UCSD-AML1 (cell line): ENCODE measurements around the gene HDAC4.

Experiments
- DNase-seq: peaks from one replicate; lab custom pipeline; 2025; ENCODE audit not compliant: unreplicated experiment; lab: John Stamatoyannopoulos, UW

HDAC4 gene

DNA sequence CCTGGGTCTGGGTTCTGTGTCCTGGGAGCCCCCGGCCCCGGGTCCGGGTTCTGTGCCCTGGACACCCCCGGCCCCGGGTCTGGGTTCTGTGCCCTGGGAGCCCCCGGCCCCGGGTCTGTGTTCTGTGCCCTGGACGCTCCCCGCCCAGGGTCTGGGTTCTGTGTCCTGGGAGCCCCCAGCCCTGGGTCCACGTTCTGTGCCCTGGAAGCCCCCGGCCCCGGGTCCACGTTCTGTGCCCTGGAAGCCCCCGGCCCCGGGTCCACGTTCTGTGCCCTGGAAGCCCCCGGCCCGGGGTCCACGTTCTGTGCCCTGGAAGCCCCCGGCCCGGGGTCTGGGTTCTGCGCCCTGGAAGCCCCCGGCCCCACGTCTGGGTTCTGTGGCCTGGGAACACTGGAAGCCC is 299.0 kb downstream of the HDAC4 start:
- DNase-seq = no peak

DNA sequence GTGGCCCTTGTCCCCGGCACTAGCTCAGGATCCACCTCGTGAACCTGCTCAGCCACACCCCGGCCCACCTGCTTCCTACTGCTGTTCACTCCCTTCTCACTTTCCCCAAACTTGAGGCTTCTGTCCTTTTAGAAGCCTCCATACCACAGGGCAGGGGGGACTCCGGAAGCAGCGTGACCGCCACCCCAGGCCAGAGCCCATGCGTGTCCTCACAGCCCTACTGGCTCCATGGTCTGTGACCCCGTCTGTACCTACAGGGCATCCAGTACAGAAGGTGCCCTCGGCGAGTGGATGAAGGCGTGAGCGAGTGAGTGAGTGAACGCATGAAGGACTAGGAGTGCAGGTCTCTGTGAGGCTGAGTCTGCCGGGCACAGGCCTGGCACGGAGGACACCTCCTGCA is 299.7 kb downstream of the HDAC4 start:
- DNase-seq = no peak

DNA sequence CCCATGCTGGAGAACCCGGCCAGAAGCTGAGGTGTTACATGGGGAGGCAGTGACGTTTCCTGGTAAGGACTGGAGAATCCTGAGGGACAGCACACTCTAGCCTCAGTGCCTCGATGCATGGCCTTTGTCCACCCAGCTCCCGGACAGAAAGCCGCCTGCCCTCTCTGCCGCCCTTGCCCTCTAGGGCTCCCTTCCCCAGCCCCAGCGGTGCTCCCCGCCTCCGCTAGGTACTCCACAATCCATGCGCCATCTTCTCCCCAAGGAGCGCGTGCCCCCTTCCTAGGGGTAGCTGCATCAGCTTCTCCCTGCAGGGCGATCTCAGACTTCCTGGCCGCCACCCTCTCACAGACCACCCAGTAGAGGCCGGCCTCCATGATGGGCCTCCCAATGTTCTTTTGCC is 301.3 kb downstream of the HDAC4 start:
- DNase-seq = no peak

DNA sequence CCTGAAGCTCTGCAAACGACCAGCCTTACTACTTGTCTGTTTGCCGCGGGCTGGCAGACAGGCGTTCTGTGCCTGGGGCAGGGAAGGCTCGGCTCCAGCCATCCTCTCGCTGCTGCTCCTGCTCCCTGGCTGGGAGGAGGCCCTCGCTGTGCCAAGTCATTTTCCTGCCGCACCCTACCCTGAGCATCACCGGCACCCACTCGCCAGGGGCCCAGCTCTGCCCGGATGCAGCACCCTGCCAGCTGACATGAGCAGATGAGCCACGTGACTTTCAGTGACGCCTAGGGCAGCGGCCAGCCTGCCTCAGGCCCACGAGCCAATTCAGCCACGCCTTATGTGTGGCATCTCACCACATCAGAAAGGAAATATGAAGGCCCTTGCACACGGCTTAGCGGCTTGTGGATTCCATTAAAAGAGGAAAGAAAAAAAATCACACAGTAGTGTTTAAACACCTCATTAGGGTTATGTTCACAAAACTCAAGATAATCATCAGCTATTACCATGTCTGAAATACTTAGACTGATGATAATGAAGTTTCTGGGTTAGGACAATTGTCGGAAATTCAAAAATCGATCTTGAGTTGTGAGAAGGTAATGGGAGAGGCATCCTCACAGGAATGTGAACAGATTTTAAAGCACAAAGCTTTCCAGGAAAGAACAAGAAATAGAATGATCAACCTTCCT is 302.4 kb downstream of the HDAC4 start:
- DNase-seq = no peak

DNA sequence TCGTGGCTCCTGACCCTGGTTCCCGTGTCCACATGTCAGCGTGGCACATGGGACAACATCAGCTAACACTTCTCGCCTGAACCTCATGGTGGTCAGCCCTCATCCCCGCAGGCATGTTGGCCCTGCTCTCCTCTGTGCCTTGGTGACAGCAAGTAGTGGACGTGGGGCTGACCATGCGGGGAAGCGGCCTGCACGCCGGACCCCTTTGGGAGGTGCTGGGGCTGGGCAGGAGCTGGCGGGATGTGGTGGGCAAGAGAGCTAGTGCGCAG is 303.5 kb downstream of the HDAC4 start:
- no peak for DNase-seq

DNA sequence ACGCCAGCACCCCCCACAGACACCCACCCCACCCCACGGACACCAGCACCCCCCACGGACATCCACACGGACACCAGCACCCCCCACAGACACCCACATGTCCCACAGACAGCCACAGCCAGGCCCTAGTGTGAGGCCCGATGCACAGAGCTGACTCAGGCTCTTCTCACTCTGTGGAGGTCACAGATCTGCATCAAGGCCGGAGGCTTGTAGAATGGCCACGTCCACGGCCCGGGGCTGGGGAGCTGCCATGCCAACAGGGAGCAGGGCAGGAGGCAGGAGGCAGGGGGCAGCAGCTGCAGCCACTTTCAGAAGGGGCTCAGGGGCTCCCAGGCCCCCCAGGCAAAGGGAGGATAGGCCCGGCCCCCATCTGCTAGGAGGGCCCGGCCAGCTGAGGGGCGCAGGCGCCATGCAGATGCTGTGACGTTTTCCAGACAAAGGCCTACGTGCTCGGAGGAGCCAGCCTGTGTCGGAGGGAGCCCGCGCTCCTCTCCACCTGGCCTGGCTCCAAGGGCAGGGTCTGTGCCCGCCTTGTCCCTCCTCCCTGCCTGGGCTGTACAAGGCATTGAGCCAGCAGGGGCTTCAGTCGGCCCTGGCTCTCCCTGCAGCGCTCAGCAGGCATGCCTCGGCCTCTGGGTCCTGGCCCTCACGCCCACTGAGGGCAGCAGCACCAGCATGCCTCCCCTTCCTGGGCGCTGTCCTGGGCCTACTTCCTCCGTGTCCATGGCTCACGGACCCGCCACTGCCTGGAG is 304.0 kb downstream of the HDAC4 start:
- no peak for DNase-seq

DNA sequence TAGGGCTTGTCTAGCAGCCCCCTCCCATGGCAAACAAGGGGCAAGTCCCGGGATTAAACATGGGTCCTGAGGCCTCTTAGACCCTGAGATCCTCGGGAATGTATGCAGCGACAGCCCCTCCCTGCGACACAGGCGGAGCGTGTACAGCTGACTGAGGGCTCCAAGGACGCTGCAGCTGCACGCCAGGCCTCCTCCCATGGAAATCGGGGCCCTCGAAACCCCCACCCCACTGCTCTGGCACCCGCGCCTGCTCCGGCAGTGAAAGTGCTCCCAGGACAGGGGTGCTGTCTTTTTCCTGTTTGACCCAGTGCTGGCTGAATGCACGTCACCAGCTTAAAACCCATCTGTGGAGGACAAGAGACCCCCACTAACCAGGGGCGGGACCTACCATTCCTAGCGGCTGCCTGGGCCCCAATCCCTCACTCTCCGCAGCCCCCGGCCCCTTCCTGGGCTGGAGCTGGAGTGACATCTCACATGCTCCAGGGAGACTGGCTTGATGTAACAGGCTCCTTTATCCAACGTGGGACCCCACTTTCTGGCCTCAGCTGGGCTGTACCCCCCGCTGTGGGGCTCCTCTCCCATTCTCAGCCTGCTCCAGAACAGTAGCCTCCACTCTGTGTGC is 305.2 kb downstream of the HDAC4 start:
- no peak for DNase-seq

DNA sequence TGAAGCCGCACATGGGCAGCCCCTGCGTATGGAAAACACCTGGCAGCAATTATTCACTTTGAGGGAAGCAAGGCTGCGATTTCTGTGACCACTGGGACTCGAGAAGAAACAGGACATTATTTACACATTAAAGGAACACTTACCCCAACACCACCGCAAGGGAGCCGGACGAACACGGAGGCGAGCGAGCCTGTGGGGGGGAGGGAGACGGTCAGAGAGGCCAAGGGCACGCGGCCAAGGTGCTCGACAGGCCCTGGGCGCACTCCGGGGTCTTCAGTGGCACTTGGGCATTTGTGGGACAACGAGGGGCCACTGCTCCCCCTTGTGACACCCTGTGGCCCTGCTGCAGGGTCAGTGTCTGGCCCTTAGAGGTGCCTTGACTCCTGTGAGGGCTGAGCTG is 306.0 kb downstream of the HDAC4 start:
- no peak for DNase-seq

DNA sequence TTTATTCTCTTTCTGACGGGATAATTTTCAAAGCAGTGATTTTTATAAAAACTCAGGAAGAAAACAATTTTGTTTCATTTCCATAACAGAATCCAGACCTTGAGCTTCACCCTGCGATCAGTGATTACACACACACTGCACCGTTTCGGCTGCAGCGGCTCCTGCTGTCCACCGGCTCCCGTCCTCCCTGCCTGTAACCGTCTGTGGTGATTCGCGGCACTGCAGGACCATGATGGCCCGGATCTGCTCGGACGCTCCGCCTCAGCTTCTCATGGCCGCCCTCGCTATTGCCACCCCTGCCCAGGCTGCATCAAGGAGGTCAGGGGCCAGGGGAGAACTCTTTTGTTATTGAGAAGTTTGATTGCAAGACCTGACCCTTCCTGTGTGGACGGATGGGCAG is 306.9 kb downstream of the HDAC4 start:
- no peak for DNase-seq

DNA sequence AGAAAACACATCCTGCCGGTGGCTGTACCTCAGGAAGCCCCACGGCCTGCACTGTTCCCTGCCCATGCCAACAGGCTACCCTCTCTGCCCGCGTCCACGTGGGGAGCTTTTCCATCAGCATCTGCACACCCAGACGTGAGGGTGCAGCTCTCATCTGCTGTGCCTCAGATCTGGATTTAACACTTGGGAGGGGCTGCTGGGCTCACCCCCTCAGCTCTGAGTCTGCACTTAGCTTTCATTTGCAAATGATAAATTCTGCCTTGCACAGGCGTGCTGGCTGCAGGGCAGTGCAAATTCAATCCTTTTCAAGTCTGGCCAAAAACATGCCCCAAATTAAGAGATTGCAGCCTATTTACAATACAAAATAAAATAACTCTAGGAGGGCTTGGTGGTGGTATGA is 307.3 kb downstream of the HDAC4 start:
- no peak for DNase-seq

DNA sequence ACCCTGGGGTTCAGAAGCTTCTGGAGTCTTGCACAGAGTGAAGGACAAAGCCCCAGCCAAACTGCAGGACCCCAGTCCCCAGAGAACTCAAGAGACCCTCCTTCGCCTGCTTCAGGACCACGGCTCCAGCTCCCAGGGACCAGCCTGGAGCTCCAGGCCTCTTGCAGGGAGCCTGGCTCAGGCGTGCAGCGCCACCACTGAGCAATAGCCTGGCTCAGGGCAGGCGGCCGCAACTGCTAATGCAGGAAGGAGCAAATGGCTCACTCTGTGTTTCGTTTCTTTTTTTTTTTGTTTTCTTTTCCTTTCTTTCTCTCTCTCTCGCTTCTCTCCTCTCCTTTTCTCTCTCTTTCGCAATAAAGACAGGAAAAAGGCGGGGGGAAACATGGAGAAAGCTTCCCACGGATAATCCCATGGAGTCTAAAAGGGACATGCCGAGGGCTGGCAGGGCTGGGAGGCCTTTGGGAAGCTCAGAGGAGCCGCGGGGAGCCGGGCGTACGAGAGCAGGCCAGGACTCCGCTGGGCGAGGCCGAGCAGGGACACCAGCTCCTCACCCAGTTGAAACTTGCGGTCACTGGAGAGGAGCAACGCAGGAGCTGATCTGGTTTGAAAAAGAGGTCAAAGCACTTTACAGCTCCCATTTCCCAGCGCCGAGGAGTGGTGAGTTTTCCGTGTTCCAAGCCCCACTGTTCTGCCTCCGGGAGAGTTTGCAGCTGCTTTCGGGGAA is 308.1 kb downstream of the HDAC4 start:
- no peak for DNase-seq

DNA sequence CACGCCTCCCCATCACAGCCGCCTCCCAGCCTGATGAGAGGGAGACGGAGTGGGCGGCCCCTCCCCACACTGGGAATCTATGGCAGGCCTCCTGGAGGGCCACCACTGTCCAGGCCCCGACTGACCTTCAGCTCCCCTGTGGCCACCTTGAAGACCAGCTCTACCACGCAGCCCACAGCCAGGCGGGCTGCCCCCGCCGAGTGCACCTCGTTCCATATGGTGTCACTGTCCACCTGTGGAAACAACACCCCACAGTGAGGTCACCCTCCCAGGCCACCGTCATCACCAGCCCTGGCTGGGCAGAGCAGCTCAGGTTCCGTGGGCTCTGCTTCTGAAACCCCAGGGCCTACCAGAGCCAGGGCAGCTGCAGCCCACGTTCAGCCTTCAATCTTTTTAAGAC is 310.9 kb downstream of the HDAC4 start:
- DNase-seq = no peak

DNA sequence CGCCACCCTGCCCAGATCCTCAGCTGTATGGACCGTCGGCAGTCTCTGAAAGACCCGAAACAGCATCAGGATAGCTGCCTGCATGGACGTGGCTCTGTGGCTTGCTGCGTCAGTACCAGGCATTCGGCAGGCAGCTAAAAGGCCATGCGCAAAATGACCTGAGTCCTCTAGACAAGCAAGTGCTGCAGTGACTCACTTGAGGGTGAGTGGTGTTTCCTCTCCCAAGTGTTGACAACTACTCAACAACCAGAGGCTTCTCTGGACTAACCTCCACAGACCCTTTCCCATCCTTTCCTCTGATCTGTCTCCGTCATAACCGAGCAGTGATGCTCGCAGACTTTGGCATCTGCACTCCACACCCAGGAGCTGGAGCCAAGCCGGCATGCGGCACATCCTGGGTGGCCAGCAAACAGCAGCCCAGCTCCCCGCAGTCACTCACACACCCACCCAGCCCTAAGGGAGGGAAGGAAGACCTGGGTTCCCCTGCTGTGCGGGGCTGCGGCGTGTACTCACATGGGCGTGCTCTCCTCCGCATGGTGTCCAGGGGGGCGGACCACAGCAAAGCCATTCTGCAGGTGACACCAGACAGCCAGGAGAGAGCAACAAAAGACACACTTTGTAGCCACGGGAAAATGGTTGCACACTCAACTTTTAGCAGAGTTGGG is 313.6 kb downstream of the HDAC4 start:
- DNase-seq = no peak

DNA sequence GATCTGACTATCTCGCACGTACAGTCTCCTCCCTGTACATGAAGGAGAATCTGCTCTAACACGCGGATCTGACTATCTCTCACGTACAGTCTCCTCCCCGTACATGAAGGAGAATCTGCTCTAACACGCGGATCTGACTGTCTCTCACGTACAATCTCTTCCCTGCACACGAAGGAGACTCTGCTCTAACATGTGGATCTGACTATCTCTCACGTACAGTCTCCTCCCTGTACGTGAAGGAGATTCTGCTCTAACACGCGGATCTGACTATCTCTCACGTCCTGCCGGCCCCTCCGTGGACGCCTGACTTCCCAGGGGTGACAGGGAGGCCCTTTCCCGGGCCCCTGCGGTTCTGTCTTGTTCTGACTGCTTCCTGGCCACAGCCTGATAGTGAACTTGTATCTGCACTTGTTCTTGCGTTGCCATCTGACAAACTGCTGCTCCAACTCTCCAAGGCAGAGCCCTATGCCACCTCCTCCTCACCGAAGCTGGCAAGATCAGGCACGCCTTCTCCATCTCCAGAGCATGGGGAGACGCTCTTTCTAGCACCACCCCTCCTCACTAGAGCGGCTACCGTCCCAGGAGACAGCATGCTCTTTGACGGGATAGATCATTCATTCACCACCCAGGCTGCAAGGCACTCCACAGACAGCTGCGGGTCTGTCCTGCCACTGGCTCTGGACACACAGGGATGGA is 314.3 kb downstream of the HDAC4 start:
- no peak for DNase-seq

DNA sequence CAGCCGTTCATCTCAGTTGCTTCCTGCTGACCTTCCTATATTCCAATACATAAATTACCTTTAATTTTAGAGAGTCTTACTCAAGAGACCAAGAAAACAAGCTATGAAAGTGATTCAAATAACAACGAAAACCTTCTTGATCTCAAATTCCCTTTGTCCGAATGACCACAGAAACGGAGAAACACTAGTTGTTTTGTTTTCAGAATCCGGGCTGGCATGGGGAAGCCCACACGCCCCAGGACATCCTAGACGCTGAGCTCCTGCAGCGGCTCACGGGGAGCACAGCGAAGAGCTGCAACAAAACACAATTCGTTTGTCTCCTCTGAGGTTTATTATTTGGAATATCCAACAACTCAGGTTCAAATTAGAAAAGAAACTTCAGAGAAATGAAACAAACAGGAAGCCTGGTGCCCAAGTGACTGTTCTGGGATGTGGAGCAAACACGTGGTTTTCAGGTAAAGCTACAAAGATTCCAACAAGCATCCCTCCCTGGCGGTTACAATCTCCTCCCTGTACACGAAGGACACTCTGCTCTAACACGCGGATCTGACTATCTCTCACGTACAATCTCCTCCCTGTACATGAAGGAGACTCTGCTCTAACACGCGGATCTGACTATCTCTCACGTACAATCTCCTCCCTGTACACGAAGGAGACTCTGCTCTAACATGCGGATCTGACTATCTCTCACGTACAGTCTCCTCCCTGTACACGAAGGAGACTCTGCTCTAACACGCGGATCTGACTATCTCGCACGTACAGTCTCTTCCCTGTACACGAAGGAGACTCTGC is 315.4 kb downstream of the HDAC4 start:
- DNase-seq = no peak

DNA sequence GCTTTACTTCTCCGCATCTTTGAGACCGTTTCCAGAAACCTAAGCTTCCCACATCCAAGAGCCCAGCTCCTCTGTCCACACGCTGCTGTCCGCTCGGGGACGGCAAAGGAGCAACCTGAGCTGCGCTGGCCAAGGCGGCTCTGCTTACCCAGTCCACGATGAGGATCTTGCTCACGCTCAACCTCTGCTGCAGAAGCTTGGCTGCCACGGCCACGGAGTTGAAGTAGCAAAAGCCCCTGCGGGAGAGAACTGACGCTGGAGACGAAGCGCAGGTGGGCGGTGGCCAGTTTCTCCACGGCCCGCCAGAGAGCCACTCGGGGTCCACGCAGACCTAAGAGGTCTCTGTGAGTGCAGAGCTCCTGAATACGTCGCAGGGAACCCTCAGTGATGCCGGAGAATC is 316.8 kb downstream of the HDAC4 start:
- no peak for DNase-seq

DNA sequence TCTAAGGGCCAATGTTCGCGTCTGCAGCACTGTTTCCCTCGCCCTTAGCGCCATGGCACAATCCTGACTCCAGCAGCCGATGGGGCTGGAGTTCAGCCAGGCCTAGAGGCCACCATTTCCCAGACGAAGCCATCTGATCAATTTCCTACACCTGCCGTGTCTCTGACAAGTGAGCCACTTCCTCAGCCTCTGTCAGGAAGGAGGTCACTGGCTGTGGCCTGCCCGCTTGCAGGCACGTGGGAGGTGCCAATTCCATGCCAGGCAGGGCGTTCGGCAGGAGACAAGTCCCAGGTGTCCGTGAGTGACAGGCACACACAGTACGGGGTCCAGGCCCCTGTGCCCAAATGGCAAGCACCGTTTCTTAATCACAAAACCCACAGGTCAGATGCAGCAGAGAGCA is 318.4 kb downstream of the HDAC4 start:
- DNase-seq = no peak

DNA sequence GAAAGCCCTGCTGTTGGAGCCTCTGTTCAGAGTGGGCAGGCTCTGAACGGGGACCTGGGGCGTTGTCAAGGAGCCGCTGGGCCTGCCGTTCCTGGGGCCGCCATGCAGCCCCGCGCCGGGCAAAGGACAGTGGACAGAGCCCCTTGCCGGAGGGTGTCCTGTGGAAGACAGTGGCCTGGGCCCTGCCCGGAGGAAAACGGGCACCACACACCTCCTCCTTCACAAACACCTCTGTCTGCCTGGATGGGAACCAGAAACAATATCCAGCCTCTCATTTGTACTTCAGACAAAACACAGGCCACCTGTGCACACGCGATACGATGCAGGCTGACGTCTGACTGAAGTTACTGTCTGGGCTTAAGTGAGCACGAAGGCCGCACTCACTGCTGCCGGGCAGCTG is 319.2 kb downstream of the HDAC4 start:
- no peak for DNase-seq

DNA sequence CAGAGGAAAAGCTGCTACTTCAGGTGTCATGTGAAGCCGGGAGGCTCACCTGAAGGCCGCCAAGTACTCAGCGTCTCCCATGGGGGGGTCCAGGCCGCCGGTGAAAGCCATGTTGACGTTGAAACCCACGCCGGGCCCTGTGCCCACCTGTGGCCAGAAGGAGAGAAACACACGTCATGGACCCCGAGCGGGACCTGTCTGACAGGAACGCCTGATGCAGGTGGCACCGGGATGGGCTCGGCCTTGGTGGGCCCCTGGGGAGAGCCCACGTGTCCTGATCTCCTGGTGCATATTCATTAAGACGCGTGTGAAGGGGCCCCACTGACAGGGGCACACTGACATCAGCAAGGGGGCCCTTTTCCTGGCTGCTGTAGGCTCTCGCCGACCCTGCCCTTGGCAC is 319.8 kb downstream of the HDAC4 start:
- no peak for DNase-seq

DNA sequence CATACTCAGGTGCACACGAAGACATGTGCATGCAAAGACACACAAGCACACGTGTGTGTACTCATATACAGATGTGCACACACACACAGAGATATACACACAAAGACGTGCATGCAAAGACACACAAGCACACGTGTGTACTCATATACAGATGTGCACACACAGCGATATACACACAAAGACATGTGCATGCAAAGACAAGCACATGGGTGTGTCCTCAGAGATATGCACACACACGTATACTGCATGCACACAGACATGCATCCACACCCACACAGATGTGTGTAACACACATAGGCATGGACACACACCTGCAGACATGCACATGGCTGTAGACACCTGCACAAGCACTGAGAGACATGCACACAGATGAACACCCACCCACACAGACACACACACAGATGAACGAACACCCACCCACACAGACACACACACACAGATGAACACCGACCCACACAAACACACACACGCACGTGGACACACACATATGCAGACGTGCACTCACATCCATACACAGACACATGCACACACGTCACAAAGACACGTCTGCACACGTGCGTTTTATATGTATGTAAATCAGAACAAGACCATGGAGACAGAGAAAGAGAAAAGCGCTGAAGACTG is 321.0 kb downstream of the HDAC4 start:
- no peak for DNase-seq
